COLO668 (cell line): ENCODE measurements around the gene FRK.

ENCODE experiments used
- DNase-seq: peaks from one replicate; lab custom pipeline; 2025; ENCODE audit not compliant: unreplicated experiment; lab: John Stamatoyannopoulos, UW

The FRK gene

GRCh38 chr6:116036075-116036773, 24.5 kb downstream of the FRK start:
- no peak for DNase-seq

DNA sequence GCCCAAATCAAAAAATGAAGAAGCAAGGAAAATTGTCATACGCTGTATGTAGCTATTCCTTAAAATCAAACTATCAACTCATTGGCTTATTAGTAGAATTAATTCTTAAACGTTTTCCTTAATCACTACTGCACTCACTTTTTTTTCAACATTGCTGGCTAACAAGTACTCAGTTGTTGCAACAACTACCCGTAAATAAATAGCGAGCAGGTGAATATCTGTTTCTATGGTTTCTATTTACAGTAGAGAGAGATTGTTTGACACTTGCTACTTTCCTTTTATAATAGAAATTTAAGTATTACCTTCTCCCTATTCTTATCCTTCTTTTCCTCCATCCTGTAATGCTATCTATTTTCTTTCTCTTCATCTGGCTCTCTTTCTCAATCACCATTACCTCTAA, 25.1 kb downstream of the FRK start:
- no peak for DNase-seq

DNA sequence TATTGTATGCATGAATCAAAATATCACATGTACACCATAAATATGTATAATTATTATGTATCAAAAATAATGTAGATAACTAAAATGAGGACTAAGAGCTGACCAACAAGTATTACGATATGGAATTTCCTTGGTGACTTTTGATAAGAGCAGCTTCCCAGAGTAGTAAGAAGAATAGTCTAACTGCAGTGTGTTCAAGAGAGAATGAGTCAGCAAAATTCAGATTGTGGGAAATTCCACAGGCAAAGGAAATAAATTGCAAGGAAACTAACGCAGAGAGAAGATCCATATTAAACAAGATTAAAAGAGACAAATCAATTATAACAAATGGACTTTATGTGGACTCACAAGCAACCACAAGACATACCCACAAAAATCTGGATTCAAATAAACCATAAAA, 26.4 kb downstream of the FRK start:
- no peak for DNase-seq

- no peak for DNase-seq
Measured at GRCh38 chr6:116033687-116034303, 26.9 kb downstream of the FRK start.

GRCh38 chr6:116030770-116031169, 29.9 kb downstream of the FRK start:
- no peak for DNase-seq

DNA sequence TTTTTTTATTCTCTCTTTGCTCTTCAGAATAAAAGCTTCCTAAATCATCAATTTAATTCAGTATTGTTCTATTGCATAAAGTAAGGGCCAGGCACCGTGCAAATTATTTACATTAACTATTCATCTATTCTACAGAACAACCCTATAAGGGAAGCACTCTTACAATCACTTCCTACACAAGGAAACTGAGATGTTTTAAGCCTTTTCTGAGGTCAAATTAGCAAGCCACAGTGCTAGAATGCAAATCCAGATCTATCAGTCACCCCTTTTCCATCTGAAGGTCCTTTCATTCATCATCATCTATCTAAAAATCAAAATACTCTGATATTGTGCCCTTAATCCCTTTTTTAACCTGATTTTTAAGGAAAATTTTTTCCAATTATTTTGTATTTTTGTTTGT, 31.2 kb downstream of the FRK start:
- DNase-seq = no peak

DNA sequence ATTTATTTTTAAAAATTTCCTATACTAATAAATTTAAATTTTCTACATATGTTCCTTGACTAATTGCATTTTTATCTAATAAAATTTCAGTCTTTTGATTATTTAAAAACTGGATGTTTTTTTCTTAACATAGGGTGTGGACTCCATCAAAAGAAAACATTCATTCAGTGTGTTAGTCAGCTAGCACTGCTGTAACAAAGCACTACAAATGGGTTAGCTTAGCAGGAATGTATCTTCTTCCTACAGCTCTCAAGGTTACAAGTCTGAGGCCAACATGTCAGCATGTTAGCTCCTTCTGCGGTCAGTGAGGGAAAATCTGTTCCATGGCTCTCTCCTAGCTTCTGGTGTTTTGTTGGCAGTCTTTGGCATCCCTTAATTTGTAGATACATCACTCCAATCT, 32.5 kb downstream of the FRK start:
- no peak for DNase-seq

- no peak for DNase-seq
Measured at GRCh38 chr6:116027801-116028200, 32.9 kb downstream of the FRK start.

GRCh38 chr6:116025405-116025804, 35.3 kb downstream of the FRK start:
- DNase-seq = no peak

DNA sequence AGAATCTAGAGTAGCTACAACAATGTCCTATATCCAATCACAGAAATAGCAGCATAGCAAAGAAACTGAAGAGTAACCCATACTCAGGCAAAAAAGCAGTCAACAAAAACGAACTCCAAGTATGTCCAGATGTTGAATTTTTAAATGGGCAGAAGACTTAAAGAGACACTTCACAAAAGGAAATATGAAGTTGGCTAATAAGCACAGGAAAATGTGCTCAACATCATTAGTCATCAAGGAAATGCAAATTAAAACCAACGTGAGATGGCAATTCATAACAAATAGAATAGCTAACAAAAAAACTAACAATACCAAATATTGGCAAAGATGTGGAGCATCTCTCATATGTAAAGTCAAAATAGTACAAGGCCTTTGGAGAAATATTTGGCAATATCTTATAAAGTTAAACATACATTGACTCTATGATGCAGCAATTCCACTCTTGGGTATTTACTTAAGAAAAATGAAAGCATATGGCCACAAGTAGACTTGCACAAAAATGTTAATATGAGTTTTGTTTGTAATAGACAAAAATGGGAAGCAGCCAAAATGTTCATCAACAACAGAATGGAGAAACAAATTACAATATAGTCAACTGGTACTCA, 37.7 kb downstream of the FRK start:
- no peak for DNase-seq

GRCh38 chr6:116020738-116021137, 40.0 kb downstream of the FRK start:
- no peak for DNase-seq

- DNase-seq = no peak
Measured at GRCh38 chr6:116019428-116019827, 41.3 kb downstream of the FRK start.

GRCh38 chr6:116018976-116019375, 41.7 kb downstream of the FRK start:
- DNase-seq = no peak

- no peak for DNase-seq
Measured at GRCh38 chr6:116017546-116018295, 43.0 kb downstream of the FRK start.

- DNase-seq = no peak
Measured at GRCh38 chr6:116016846-116017545, 43.7 kb downstream of the FRK start.

- DNase-seq = no peak
Measured at GRCh38 chr6:116015983-116016382, 44.7 kb downstream of the FRK start.

- DNase-seq = no peak
Measured at GRCh38 chr6:116015561-116015960, 45.1 kb downstream of the FRK start.

DNA sequence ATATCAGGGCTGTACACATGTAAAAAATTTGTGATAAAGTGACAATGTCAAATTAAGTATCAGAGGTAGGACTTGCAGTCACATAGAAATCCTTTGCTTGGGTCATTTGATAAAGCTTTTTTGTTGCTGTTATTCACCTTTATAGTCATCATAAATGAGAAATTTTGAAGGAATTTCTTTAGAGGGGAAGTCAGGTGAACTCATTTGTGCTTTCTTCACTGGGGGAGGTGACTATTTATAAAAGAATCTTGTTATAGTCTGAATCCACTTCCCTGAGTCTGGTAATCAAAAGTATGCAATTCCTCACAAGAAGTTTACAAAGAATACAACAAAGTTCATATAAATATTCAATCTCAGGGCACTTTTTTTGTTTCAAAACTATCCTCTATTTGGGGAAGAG, 47.7 kb downstream of the FRK start:
- no peak for DNase-seq

DNA sequence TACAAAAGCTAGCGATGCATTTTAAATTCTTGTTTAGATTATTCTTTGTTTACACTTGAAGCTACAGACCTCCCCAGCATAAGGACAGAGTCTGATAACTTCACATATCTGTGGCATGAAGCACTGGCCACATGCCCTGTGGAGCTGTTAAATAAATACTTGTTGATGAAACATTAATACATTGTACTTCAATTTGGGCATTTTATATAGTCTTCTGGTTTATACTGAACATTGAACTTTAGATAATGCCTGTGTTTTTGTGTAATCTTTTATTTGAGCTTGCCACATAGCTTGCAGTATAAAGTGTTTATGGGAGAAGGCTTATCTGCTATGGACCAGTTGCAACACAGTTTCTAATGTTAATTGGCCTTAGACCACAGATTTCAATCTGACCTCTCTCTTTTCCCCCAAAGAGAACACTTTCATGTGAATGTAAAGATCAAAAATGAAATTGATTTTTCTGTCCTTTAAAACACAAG, 48.2 kb downstream of the FRK start:
- DNase-seq = no peak

DNA sequence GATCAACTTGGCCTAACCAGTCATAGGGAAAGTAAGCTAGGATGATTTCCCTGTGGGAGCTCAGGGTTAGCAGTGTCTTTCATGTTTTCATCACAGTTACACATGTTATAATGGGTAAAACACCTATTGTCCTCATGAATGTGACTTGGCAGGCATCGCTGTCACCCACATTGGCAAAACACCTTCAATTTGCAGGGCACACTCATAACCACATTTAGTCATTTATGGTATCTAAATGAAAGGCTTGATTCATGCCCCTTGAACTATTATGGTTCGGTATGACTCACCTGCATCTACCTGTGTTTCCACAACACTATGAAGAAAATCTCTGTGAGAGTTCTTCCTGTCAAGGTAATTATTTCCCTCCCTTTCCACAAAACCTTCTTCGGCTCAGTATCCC, 49.2 kb downstream of the FRK start:
- peak; percentile 17 for DNase-seq

DNA sequence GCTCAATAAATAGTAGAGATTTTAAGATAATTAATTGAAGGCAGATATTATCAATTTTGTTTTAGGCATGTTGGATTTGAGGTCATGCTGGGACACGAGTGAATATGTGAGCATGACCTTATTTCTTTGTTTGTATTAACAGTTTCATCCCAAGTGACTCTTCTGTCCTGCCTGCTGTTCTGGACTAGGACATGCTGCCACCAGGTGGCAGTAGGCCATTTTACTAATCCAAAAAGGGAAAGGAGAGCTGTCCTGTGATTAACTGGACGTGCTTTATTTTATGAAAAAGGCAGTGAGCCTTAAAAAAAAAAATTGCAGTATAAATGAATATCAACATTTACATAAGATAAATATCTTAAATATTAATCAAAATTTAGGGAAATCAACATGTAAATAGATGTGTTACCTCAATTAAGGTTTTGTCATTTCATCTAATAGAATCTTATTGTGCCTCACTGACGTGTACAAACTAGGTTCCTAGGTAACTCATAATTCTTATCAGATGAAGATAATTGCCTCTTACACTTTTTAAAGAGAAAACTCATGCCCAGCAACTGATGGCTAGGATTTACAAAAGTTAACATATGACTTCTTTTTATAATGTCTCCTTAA, 49.8 kb downstream of the FRK start:
- peak; percentile 69 for DNase-seq
